ENCODE results near the gene GNG7.

DNA sequence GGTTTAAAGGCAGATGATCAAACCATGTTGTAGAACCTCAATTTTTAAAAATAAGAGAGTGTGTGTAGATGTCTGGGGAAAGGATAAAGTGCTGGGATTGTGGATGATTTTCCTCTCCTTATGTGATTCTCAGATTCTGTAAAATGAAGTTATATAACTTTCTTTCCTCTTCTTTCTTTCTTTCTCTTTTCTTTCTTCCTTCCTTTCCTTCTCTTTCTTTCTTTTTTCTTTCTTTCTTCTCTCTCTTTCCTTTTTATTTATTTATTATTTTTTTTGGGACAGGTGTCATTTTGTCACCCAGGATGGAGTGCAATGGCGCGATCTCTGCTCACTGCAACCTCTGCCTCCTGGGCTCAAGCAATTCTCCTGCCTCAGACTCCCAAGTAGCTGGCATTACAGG, 144.0 kb downstream of the GNG7 start:
- TF ChIP-seq EZH2 (IDR thresholded peaks at IDR 0.05; ENCODE audit: borderline replicate concordance, low read length): no peak
- TF ChIP-seq, protein P1, sequence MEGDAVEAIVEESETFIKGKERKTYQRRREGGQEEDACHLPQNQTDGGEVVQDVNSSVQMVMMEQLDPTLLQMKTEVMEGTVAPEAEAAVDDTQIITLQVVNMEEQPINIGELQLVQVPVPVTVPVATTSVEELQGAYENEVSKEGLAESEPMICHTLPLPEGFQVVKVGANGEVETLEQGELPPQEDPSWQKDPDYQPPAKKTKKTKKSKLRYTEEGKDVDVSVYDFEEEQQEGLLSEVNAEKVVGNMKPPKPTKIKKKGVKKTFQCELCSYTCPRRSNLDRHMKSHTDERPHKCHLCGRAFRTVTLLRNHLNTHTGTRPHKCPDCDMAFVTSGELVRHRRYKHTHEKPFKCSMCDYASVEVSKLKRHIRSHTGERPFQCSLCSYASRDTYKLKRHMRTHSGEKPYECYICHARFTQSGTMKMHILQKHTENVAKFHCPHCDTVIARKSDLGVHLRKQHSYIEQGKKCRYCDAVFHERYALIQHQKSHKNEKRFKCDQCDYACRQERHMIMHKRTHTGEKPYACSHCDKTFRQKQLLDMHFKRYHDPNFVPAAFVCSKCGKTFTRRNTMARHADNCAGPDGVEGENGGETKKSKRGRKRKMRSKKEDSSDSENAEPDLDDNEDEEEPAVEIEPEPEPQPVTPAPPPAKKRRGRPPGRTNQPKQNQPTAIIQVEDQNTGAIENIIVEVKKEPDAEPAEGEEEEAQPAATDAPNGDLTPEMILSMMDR (conservative IDR thresholded peaks at IDR 0.05 in 1 of 2, IDR thresholded peaks at IDR 0.05 in 1 of 2; ENCODE audit: extremely low read depth in 1 of 2, insufficient read depth in 1 of 2, low read depth in 1 of 2, low read length in 2 of 2): no peak

Data from mammary epithelial cell (primary cell).